ENCODE measurements around the gene ZNF69.

GRCh38 chr19:11848200-11848593, 39.4 kb upstream of the ZNF69 start:
- TF ChIP-seq ZNF274 (IDR thresholded peaks at IDR 0.05; ENCODE audit: low read depth, low read length) (no peak), YY1 (IDR thresholded peaks at IDR 0.05; ENCODE audit: insufficient read depth, insufficient read length) (no peak), SUZ12 (IDR thresholded peaks at IDR 0.05; ENCODE audit: extremely low read depth, insufficient read depth, insufficient read length) (no peak)
